HEK293 (cell line): Measurements from ENCODE around the gene C1orf198.

Experiments
- CTCF ChIA-PET: fragments of 350-600 bp; formaldehyde crosslinking; extraction: SDS; loops from one replicate; lab custom pipeline; 2021; ENCODE audit warnings: antibody characterized with exemption; lab: Yijun Ruan, JAX
- POLR2A ChIA-PET: fragments of 300-600 bp; formaldehyde crosslinking; extraction: SDS; loops from one replicate; lab custom pipeline; 2020; ENCODE audit warnings: antibody characterized with exemption, inconsistent platforms; lab: Yijun Ruan, JAX
- H3K27ac ChIP-seq: fragments of 200-500 bp; sonication (Bioruptor generic); 2 replicates; pipeline ENCODE4 v1.5.1; 2014; ENCODE audit warnings: low read depth, low read length, control low read depth, inconsistent platforms; ENCODE audit errors: extremely low read depth
- H3K36me3 ChIP-seq, 2 experiments: fragments of 200-500 bp in 1 of 2; sonication (Bioruptor generic) in 1 of 2; 1 replicate in 1 of 2; 2 replicates in 1 of 2; pipeline ENCODE4 v1.5.1; 2014 to 2017; ENCODE audit warnings: inconsistent platforms in 2 of 2, low read length in 2 of 2; ENCODE audit not compliant: control insufficient read depth in 2 of 2, insufficient read depth in 1 of 2
- H3K4me1 ChIP-seq: fragments of 200-500 bp; sonication (Bioruptor generic); 2 replicates; pipeline ENCODE4 v1.5.1; 2014; ENCODE audit warnings: mild to moderate bottlenecking, low read length, inconsistent platforms; ENCODE audit not compliant: control insufficient read depth, insufficient read depth
- H3K4me3 ChIP-seq: 2 replicates; pipeline ENCODE4 v1.5.1; 2011; ENCODE audit warnings: low read depth, mild to moderate bottlenecking, control low read depth, low read length, moderate library complexity
- H3K9me3 ChIP-seq: fragments of 200-500 bp; sonication (Bioruptor generic); 2 replicates; pipeline ENCODE4 v1.5.1; 2014; ENCODE audit warnings: low read depth, low read length, inconsistent platforms; ENCODE audit not compliant: control insufficient read depth, insufficient read depth
- ELK4 ChIP-seq: IDR thresholded peaks from 2 replicates; pipeline ENCODE4 v1.6.1; 2011; ENCODE audit warnings: mild to moderate bottlenecking, low read depth, low read length, borderline replicate concordance
- KLF8 ChIP-seq: fragments of 450-650 bp; formaldehyde crosslinking; IDR thresholded peaks from 2 replicates; pipeline ENCODE4 v1.5.1; 2016; ENCODE audit warnings: missing biosample characterization, missing genetic modification characterization
- MZF1 ChIP-seq: fragments of 450-650 bp; formaldehyde crosslinking; IDR thresholded peaks from 2 replicates; pipeline ENCODE4 v1.5.1; 2017; ENCODE audit warnings: missing biosample characterization, missing genetic modification characterization, borderline replicate concordance
- SCRT2 ChIP-seq: fragments of 450-650 bp; formaldehyde crosslinking; IDR thresholded peaks from 2 replicates; pipeline ENCODE4 v1.5.1; 2016; ENCODE audit warnings: missing biosample characterization, missing genetic modification characterization
- SP2 ChIP-seq: fragments of 450-650 bp; formaldehyde crosslinking; IDR thresholded peaks from 2 replicates; pipeline ENCODE4 v1.5.1; 2016; ENCODE audit warnings: missing biosample characterization, missing genetic modification characterization
- ZBTB7A ChIP-seq: fragments of 450-650 bp; formaldehyde crosslinking; IDR thresholded peaks from 2 replicates; pipeline ENCODE4 v1.5.1; 2016; ENCODE audit warnings: low read depth, missing biosample characterization, missing genetic modification characterization
- ZNF155 ChIP-seq: fragments of 450-650 bp; formaldehyde crosslinking; IDR thresholded peaks from 2 replicates; pipeline ENCODE4 v1.5.1; 2016; ENCODE audit warnings: missing biosample characterization, missing genetic modification characterization
- ZNF184 ChIP-seq: fragments of 450-650 bp; IDR thresholded peaks from 2 replicates; pipeline ENCODE4 v1.5.1; 2018; ENCODE audit warnings: missing biosample characterization, mild to moderate bottlenecking, missing genetic modification characterization
- ZNF19 ChIP-seq: fragments of 450-650 bp; formaldehyde crosslinking; IDR thresholded peaks from 2 replicates; pipeline ENCODE4; 2016; ENCODE audit warnings: missing biosample characterization, missing genetic modification characterization, low read depth
- ZNF211 ChIP-seq: fragments of 450-650 bp; formaldehyde crosslinking; IDR thresholded peaks from 2 replicates; pipeline ENCODE4 v1.5.1; 2016; ENCODE audit warnings: low read depth, missing biosample characterization, missing genetic modification characterization
- ZNF239 ChIP-seq: fragments of 450-650 bp; formaldehyde crosslinking; IDR thresholded peaks from 2 replicates; pipeline ENCODE4 v1.5.1; 2016; ENCODE audit warnings: missing biosample characterization, missing genetic modification characterization
- ZNF266 ChIP-seq: fragments of 450-650 bp; formaldehyde crosslinking; IDR thresholded peaks from 2 replicates; pipeline ENCODE4 v1.5.1; 2016; ENCODE audit warnings: missing biosample characterization, missing genetic modification characterization, low read depth
- ZNF311 ChIP-seq: fragments of 450-650 bp; formaldehyde crosslinking; IDR thresholded peaks from 2 replicates; pipeline ENCODE4 v1.5.1; 2017; ENCODE audit warnings: missing biosample characterization, missing genetic modification characterization, borderline replicate concordance
- ZNF366 ChIP-seq: fragments of 450-650 bp; formaldehyde crosslinking; conservative IDR thresholded peaks from 2 replicates; pipeline ENCODE4 v1.5.1; 2016; ENCODE audit warnings: missing biosample characterization, missing genetic modification characterization
- ZNF501 ChIP-seq: fragments of 450-650 bp; formaldehyde crosslinking; IDR thresholded peaks from 2 replicates; pipeline ENCODE4 v1.5.1; 2016; ENCODE audit warnings: missing biosample characterization, missing genetic modification characterization
- ZNF585B ChIP-seq: fragments of 450-650 bp; formaldehyde crosslinking; IDR thresholded peaks from 2 replicates; pipeline ENCODE4 v1.5.1; 2016; ENCODE audit warnings: missing biosample characterization, missing genetic modification characterization
- ZNF660 ChIP-seq: fragments of 450-650 bp; IDR thresholded peaks from 2 replicates; pipeline ENCODE4 v1.5.1; 2018; ENCODE audit warnings: missing biosample characterization, mild to moderate bottlenecking, missing genetic modification characterization
- ZNF785 ChIP-seq: fragments of 450-650 bp; formaldehyde crosslinking; IDR thresholded peaks from 2 replicates; pipeline ENCODE4 v1.5.1; 2016; ENCODE audit warnings: missing biosample characterization, missing genetic modification characterization
- TF ChIP-seq, protein P1 (sequence below): fragments of 450-650 bp; formaldehyde crosslinking; IDR thresholded peaks from 2 replicates; pipeline ENCODE4 v1.5.1; 2016; ENCODE audit warnings: missing biosample characterization, missing genetic modification characterization
- TF ChIP-seq, protein P2 (sequence below): fragments of 450-650 bp; formaldehyde crosslinking; IDR thresholded peaks from 2 replicates; pipeline ENCODE4 v1.5.1; 2016; ENCODE audit warnings: missing biosample characterization, missing genetic modification characterization, borderline replicate concordance
- TF ChIP-seq, protein P3 (sequence below): fragments of 450-650 bp; formaldehyde crosslinking; IDR thresholded peaks from 2 replicates; pipeline ENCODE4 v1.5.1; 2016; ENCODE audit warnings: missing biosample characterization, missing genetic modification characterization

Gene C1orf198

GRCh38 chr1:230879778-230880177 lies 11.5 kb upstream of the C1orf198 start (continued):
- TF ChIP-seq ELK4, result no peak

- no peaks in the 10 kb centered on the region for H3K4me1 ChIP-seq
- POLR2A ChIA-PET, result no interaction called here
Measured at GRCh38 chr1:230878591-230878990, 10.3 kb upstream of the C1orf198 start.

More at GRCh38 chr1:230878591-230878990, 10.3 kb upstream of the C1orf198 start:
- Histone ChIP-seq H3K36me3 (no peaks in the 10 kb centered on the region), H3K4me3 (no peak overlapping the region), H3K27ac (no peak overlapping the region)
- TF ChIP-seq ZNF785 (tag by site-specific recombination), result no peak
- no peak for TF ChIP-seq ZNF184 (tag by site-specific recombination)
- no peak for TF ChIP-seq ZNF501 (tag by site-specific recombination)
- TF ChIP-seq KLF8, result no peak
- no peak for TF ChIP-seq SCRT2
- no peak for TF ChIP-seq ZNF19
- no peak for TF ChIP-seq ZNF211 (tag by site-specific recombination)
- TF ChIP-seq, protein P1, sequence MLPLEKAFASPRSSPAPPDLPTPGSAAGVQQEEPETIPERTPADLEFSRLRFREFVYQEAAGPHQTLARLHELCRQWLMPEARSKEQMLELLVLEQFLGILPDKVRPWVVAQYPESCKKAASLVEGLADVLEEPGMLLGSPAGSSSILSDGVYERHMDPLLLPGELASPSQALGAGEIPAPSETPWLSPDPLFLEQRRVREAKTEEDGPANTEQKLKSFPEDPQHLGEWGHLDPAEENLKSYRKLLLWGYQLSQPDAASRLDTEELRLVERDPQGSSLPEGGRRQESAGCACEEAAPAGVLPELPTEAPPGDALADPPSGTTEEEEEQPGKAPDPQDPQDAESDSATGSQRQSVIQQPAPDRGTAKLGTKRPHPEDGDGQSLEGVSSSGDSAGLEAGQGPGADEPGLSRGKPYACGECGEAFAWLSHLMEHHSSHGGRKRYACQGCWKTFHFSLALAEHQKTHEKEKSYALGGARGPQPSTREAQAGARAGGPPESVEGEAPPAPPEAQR, result no peak
- no peak for TF ChIP-seq ZNF366 (tag by site-specific recombination)
- no peak for TF ChIP-seq ZNF155 (tag by site-specific recombination)
- TF ChIP-seq ZNF239, result no peak
- TF ChIP-seq ZNF311, result no peak
- TF ChIP-seq SP2, result no peak
- no peak for TF ChIP-seq ZNF660 (tag by site-specific recombination)
- TF ChIP-seq ZNF585B (tag by site-specific recombination), result no peak
- no peak for TF ChIP-seq ZBTB7A (tag by site-specific recombination)
- TF ChIP-seq, protein P2, sequence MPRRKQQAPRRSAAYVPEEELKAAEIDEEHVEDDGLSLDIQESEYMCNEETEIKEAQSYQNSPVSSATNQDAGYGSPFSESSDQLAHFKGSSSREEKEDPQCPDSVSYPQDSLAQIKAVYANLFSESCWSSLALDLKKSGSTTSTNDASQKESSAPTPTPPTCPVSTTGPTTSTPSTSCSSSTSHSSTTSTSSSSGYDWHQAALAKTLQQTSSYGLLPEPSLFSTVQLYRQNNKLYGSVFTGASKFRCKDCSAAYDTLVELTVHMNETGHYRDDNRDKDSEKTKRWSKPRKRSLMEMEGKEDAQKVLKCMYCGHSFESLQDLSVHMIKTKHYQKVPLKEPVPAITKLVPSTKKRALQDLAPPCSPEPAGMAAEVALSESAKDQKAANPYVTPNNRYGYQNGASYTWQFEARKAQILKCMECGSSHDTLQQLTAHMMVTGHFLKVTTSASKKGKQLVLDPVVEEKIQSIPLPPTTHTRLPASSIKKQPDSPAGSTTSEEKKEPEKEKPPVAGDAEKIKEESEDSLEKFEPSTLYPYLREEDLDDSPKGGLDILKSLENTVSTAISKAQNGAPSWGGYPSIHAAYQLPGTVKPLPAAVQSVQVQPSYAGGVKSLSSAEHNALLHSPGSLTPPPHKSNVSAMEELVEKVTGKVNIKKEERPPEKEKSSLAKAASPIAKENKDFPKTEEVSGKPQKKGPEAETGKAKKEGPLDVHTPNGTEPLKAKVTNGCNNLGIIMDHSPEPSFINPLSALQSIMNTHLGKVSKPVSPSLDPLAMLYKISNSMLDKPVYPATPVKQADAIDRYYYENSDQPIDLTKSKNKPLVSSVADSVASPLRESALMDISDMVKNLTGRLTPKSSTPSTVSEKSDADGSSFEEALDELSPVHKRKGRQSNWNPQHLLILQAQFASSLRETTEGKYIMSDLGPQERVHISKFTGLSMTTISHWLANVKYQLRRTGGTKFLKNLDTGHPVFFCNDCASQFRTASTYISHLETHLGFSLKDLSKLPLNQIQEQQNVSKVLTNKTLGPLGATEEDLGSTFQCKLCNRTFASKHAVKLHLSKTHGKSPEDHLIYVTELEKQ (tag by site-specific recombination), result no peak
- no peak for TF ChIP-seq MZF1 (tag by site-specific recombination)
- no peak for TF ChIP-seq ZNF266 (tag by site-specific recombination)
- TF ChIP-seq, protein P3, sequence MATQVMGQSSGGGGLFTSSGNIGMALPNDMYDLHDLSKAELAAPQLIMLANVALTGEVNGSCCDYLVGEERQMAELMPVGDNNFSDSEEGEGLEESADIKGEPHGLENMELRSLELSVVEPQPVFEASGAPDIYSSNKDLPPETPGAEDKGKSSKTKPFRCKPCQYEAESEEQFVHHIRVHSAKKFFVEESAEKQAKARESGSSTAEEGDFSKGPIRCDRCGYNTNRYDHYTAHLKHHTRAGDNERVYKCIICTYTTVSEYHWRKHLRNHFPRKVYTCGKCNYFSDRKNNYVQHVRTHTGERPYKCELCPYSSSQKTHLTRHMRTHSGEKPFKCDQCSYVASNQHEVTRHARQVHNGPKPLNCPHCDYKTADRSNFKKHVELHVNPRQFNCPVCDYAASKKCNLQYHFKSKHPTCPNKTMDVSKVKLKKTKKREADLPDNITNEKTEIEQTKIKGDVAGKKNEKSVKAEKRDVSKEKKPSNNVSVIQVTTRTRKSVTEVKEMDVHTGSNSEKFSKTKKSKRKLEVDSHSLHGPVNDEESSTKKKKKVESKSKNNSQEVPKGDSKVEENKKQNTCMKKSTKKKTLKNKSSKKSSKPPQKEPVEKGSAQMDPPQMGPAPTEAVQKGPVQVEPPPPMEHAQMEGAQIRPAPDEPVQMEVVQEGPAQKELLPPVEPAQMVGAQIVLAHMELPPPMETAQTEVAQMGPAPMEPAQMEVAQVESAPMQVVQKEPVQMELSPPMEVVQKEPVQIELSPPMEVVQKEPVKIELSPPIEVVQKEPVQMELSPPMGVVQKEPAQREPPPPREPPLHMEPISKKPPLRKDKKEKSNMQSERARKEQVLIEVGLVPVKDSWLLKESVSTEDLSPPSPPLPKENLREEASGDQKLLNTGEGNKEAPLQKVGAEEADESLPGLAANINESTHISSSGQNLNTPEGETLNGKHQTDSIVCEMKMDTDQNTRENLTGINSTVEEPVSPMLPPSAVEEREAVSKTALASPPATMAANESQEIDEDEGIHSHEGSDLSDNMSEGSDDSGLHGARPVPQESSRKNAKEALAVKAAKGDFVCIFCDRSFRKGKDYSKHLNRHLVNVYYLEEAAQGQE (tag by site-specific recombination), result no peak
- TF ChIP-seq, all 188 proteins: peak for 0
- CTCF ChIA-PET, result interaction anchor here (0.5 to 0.7 kb wide), 2 partner anchors 10 to 162 kb away, joined by 3 to 4 read pairs; no protein-coding TSS in a partner anchor
- no peaks in the 10 kb centered on the region for H3K9me3 ChIP-seq
